Erythroblast (primary cell): Measurements from ENCODE around the gene SCNN1B.

ENCODE experiments used
- GATA1 ChIP-seq: IDR thresholded peaks from 2 replicates; pipeline ENCODE4 v1.6.1; 2011; ENCODE audit warnings: low read depth, mild to moderate bottlenecking, control low read depth, low read length, moderate library complexity
- POLR2A ChIP-seq: IDR thresholded peaks from 2 replicates; pipeline ENCODE4 v1.6.1; 2011; ENCODE audit warnings: mild to moderate bottlenecking, low read length

- TF ChIP-seq POLR2A (no peak), GATA1 (no peak)
These were observed 31.0 kb downstream of the SCNN1B start for GRCh38 chr16:23333034-23333579.
